DND-41 (cell line): ENCODE measurements around the gene PLEKHB1.

Experiments
- EZH2 ChIP-seq: IDR thresholded peaks from 3 replicates; pipeline ENCODE4 v1.6.1; 2012; ENCODE audit warnings: borderline replicate concordance, low read depth, mild to moderate bottlenecking, moderate library complexity, low read length, inconsistent platforms; ENCODE audit not compliant: severe bottlenecking
- TF ChIP-seq, protein P1 (sequence below): IDR thresholded peaks from 2 replicates; pipeline ENCODE4 v1.5.1; 2012; ENCODE audit warnings: borderline replicate concordance, low read length, moderate library complexity, mild to moderate bottlenecking; ENCODE audit not compliant: poor library complexity, severe bottlenecking; ENCODE audit errors: extremely low read depth

- TF ChIP-seq EZH2: no peak
- TF ChIP-seq, protein P1, sequence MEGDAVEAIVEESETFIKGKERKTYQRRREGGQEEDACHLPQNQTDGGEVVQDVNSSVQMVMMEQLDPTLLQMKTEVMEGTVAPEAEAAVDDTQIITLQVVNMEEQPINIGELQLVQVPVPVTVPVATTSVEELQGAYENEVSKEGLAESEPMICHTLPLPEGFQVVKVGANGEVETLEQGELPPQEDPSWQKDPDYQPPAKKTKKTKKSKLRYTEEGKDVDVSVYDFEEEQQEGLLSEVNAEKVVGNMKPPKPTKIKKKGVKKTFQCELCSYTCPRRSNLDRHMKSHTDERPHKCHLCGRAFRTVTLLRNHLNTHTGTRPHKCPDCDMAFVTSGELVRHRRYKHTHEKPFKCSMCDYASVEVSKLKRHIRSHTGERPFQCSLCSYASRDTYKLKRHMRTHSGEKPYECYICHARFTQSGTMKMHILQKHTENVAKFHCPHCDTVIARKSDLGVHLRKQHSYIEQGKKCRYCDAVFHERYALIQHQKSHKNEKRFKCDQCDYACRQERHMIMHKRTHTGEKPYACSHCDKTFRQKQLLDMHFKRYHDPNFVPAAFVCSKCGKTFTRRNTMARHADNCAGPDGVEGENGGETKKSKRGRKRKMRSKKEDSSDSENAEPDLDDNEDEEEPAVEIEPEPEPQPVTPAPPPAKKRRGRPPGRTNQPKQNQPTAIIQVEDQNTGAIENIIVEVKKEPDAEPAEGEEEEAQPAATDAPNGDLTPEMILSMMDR: no peak
Measured at GRCh38 chr11:73614591-73614990, 31.8 kb upstream of the PLEKHB1 start.
